ENCODE results near the gene P2RX7.
"Not testable (repeated sequence)": the region's sequence is repeated elsewhere in the genome, so short reads cannot be mapped to it uniquely, and the experiment has no call there.

DNA sequence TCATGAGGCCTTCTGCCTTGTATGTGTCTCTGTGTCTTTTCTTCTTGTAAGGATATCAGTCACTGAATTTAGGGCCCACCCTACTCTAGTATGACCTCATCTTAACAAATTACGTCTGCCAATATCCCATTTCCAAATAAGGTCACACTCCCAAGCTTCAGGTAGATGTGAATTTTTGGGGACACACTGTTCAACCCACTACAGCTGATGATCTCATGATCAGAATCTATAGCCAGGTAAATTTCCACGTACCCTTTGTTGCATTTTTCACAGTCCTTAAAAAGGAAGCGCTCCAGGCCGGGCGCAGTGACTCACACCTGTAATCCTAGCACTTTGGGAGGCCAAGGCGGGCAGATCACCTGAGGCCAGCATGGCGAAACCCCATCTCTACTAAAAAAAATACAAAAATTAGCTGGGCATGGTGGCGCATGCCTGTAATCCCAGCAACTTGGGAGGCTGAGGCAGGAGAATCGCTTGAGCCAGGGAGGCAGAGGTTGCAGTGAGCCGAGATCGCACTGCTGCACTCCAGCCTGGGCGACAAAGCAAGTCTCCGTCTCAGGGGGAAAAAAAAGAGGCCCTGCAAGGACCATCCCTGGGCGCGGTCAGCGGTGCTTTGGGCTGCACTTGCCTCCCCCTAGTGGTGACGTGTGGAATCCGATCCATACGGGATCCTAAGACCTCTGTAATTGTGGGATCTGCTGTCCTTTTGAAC is 97.3 kb downstream of the P2RX7 start:
- peak in 1 of 3 donors; percentile 69 for TF ChIP-seq CTCF (IDR thresholded peaks at IDR 0.05)
- not testable (repeated sequence) for TF ChIP-seq POLR2A (IDR thresholded peaks at IDR 0.05)
